ENCODE data around the gene PLG. TPM values are rescaled to one million over a fixed set of nuclear protein-coding genes. Genes with fewer than 3 reads are reported as not detected.
"Not testable (repeated sequence)": the region's sequence is repeated elsewhere in the genome, so short reads cannot be mapped to it uniquely, and the experiment has no call there.

PLG gene
- 5.3 TPM for total RNA-seq (ENCODE audit: insufficient read depth, low replicate concordance)

- DNase-seq (ENCODE audit: low spot score), result not testable (repeated sequence)
Measured at GRCh38 chr6:160701918-160702680, at the start of gene PLG. Gene PLG (plus strand): TSS chr6:160702244. CDS start chr6:160702305, 61 bp downstream.

- no peak for DNase-seq (ENCODE audit: low spot score)
Measured at GRCh38 chr6:160659562-160659961, 42.5 kb upstream of the PLG start.

GRCh38 chr6:160661216-160661615 lies 40.8 kb upstream of the PLG start:
- DNase-seq (ENCODE audit: low spot score), result no peak

GRCh38 chr6:160662429-160662828 lies 39.6 kb upstream of the PLG start:
- no peak for DNase-seq (ENCODE audit: low spot score)

DNA sequence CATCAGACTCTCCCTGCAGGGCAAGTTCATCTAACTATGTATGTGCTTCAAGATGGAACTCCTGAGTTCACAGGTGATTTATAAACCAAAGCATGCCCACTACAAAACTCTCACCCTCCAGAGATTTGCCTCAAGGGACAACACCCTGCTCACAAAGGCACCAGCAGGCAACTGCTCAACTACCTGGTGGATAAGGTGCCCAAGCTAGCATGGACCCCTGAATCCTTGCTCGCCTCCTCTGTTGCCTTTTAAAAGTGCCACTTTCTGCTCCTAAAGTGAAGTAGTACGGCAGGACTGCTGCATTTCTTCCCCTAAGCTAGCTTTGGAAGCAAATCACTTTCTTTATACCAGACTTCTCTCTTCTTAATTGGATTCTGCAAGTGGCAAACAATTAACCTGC lies 39.2 kb upstream of the PLG start:
- no peak for DNase-seq (ENCODE audit: low spot score)

- not testable (repeated sequence) for DNase-seq (ENCODE audit: low spot score)
Measured at GRCh38 chr6:160664198-160664597, 37.8 kb upstream of the PLG start, which contains the start of gene LPA. Gene LPA (minus strand): TSS chr6:160664275. CDS start chr6:160664214, 61 bp downstream.

GRCh38 chr6:160667639-160668481 lies 34.2 kb upstream of the PLG start:
- DNase-seq (ENCODE audit: low spot score), result no peak

DNA sequence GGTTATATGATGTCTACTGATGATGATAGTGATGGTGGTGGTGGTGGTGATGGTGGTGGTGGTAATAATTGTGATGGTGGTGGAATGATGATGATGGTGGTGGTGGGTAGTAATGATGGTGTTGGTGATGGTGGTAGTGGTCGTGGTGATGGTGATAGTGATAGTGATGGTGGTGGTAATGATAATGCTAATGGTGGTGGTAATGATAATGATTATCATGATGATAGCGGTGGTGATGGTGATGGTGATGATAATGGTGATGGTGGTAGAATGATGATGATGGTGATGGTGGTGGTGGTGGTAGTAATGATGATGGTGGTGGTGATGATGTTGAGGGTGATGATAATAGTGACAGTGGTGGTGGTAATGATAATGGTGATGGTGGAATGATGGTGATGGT lies 33.5 kb upstream of the PLG start:
- DNase-seq (ENCODE audit: low spot score), result no peak

DNA sequence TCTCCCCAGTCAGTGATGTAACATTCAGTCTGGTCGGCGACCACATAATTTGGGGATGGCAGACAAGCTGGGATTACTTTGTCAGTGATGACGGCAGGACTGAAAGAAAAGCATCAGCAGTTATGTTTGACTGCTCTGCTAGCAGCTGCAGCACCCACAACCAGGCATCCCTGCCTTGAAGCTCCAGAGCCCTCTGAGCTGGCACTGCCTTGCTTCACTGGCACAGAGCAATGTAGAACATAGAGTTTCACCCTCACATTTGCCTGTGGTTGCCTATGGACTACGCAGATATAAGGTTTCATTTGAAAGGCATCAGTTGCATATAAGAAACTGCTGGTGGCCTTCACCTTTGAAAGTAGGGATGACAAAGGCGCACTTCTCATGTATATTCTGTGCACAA lies 25.6 kb upstream of the PLG start:
- DNase-seq (ENCODE audit: low spot score), result not testable (repeated sequence)

GRCh38 chr6:160678230-160678629 lies 23.8 kb upstream of the PLG start:
- DNase-seq (ENCODE audit: low spot score), result no peak

DNA sequence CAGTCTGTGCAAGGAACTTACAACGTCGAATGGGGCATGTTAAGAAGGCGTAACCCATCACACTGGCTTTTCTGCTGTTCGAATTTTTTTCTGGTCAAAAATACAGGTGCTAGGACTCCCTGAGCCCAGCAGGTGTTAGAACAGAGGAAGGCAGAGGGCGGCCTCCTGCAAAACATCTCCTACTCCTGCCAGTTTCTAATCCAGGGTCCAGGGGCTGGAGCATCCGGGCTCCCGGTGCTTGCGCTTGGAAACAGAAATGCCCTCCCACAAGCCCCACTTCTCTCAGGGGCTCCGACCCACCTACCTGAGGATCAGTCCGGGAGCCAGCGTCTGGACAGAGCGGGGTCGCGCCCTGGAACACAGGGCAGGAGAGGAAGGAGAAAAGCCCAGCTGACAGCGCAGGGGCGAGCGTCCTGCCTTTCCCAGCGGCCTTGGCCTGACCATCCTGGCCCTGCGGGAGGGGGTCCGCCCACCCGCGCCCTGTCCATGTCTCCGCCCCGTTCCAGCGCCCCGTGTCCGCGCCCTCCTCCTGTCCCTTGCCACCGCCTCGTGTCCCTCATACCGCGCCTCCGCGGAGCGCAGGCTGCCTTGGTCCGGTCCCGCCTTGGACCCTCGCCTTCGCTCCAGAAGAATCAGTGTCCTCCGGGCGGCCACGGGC lies 23.2 kb upstream of the PLG start:
- DNase-seq (ENCODE audit: low spot score), result no peak

DNA sequence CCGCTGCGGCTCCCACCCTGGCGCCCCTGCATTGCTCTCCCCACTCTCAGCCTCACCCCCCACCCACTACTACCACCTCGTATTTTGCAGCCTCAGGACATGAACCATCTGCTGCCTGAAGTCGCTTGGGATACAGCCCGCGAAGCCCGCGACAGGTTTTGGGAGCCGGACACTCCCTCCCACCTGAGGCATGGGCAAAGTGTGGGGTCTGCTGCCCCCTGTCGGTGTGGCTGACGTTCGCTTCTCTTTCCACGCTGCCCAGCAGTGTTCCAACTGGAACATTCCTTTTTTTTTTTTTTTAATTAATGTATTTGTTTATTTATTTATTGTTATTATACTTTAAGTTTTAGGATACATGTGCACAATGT lies 22.7 kb upstream of the PLG start:
- DNase-seq (ENCODE audit: low spot score), result no peak

GRCh38 chr6:160685101-160685761 lies 16.8 kb upstream of the PLG start:
- not testable (repeated sequence) for DNase-seq (ENCODE audit: low spot score)

- DNase-seq (ENCODE audit: low spot score), result no peak
Measured at GRCh38 chr6:160685762-160686450, 16.1 kb upstream of the PLG start.

GRCh38 chr6:160690458-160690857 lies 11.6 kb upstream of the PLG start:
- no peak for DNase-seq (ENCODE audit: low spot score)

GRCh38 chr6:160691617-160692016 lies 10.4 kb upstream of the PLG start:
- DNase-seq (ENCODE audit: low spot score), result no peak

DNA sequence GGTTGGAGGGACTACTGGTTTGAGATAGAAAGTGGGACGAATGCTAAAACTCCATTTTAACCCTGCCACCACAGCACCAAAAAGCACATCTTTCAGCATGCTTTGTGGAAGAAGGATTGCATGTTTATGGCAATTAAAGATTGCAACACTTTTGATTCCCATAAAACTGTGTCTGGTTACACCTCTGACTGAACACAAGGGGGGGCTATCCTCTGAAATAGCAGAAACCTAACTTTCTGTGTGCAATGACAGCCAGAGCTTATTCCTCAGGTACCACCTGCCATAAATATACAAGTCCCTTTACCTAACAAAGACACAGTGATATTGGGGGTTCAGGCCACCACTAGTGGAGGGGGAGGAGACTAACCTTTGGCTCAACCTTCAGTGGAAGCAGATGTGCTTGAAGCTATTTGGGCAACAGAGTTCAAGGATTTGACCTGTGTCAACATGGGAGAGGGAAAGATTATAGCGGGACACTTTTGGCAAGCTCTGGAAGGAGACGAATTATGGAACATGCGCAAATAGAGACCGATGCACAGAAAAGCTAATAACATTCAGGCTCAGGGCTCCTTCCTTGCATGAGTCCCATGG lies 9.6 kb upstream of the PLG start:
- DNase-seq (ENCODE audit: low spot score), result no peak

DNA sequence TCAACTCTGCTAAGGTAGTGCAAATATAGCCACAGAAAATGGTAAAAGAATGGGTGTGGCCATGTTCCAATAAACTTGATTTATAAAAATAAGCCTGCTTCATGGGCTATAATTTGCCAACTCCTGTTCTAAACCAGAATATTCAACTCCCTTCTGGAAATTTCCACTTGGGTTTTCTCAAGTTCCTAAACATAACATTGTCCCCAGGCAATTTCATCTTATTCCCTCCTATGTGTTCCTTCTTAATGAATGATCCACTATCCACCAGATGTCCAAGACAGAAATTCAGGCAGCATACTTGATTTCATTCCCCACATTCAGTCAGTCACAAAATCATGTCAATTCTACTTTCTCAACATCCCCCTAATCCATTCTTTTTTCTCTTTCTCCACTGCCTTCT lies 7.0 kb upstream of the PLG start:
- not testable (repeated sequence) for DNase-seq (ENCODE audit: low spot score)

GRCh38 chr6:160695622-160696021 lies 6.4 kb upstream of the PLG start:
- not testable (repeated sequence) for DNase-seq (ENCODE audit: low spot score)

GRCh38 chr6:160696884-160697283 lies 5.2 kb upstream of the PLG start:
- DNase-seq (ENCODE audit: low spot score), result not testable (repeated sequence)

- no peak for DNase-seq (ENCODE audit: low spot score)
Measured at GRCh38 chr6:160697826-160698225, 4.2 kb upstream of the PLG start.

Measured in umbilical cord (tissue), 2 donors.